ENCODE measurements around the gene AK4.
A peak's percentile ranks its signal among the peaks of the same experiment; 100 is the strongest.
"Not testable (repeated sequence)": the region's sequence is repeated elsewhere in the genome, so short reads cannot be mapped to it uniquely, and the experiment has no call there.

AK4 gene

DNA sequence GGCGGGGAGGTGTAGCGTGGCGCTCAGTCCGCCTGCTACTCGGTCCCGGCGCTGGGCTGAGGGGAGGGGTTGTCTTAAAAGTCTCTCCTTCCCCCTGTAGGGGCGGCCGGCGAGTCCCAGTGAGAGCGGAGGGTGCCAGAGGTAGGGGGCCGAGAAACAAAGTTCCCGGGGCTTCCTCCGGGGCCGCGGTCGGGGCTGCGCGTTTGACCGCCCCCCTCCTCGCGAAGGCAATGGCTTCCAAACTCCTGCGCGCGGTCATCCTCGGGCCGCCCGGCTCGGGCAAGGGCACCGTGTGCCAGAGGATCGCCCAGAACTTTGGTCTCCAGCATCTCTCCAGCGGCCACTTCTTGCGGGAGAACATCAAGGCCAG lies at the start of gene AK4:
Gene AK4, plus strand, starts transcription at position 26 of the 370 bp plus-strand sequence. Its CDS starts 205 bp downstream, at position 231.
- DNase-seq (ENCODE audit: low spot score) = not testable (repeated sequence)

DNA sequence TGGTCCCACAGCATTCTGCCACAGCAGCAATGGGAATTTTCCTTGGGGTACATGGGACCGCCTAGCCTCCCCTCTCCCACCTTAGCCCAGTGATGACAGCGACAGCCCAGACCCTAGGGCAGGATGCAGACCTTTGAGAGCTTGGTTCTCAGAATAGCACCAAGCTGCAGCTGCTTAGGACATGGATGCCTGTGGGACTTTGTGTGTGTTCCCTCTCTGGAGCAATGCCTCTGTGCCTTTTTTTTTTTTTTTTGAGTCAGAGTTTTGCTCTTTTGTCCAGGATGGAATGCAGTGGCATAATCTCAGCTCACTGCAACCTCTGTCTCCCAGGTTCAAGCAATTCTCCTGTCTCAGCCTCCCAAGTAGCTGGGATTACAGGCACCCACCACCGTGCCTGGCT lies 44.2 kb upstream of the AK4 start:
- no peak for DNase-seq (ENCODE audit: low spot score)

- no peak for DNase-seq (ENCODE audit: low spot score)
Measured at GRCh38 chr1:65104854-65105534, 43.0 kb upstream of the AK4 start.

GRCh38 chr1:65105596-65105995 lies 42.4 kb upstream of the AK4 start:
- no peak for DNase-seq (ENCODE audit: low spot score)

- DNase-seq (ENCODE audit: low spot score) = no peak
Measured at GRCh38 chr1:65108025-65108642, 39.9 kb upstream of the AK4 start.

- DNase-seq (ENCODE audit: low spot score) = no peak
Measured at GRCh38 chr1:65109487-65109886, 38.5 kb upstream of the AK4 start.

GRCh38 chr1:65112811-65113210 lies 35.2 kb upstream of the AK4 start:
- no peak for DNase-seq (ENCODE audit: low spot score)

GRCh38 chr1:65113298-65113697 lies 34.7 kb upstream of the AK4 start:
- no peak for DNase-seq (ENCODE audit: low spot score)

- DNase-seq (ENCODE audit: low spot score) = no peak
Measured at GRCh38 chr1:65114322-65114721, 33.7 kb upstream of the AK4 start.

DNA sequence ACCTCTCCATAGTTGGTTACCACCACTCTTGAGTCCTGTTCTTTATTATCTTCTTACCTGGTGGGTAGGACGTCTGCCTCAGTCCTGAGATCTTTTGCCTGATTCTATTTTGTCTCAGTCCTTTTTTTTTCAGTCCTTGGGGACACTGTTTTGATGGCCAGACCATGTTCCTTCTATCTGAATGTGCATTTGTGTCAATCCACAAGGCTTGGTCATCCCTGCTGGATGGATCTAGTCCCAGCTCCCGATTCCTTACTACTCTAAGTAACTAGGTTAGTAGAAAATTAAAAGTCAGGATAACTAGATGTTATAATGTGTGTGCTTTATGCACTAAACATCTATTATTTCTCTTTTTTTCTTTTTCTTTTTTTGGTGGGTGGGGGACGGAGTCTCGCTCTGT lies 28.1 kb upstream of the AK4 start:
- DNase-seq (ENCODE audit: low spot score) = no peak

GRCh38 chr1:65129104-65129503 lies 18.9 kb upstream of the AK4 start:
- not testable (repeated sequence) for DNase-seq (ENCODE audit: low spot score)

DNA sequence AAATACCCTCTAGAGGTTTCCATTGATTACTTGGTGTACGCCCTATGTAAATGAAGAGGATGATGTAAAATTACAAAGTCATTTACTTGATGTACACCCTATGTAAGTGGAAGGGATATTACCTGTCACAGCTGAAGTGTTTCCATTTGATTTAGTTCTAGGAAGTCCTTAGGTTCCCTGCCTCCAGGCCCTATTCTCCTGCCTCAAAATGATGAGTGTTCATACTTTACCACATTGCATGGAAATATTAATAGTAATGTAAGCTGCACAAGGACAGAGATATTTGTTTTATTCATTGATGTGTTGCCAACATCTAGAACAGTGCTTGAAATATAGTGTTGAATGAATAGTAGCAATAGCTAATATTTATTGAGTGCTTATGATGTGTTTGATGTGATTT lies 9.5 kb upstream of the AK4 start:
- DNase-seq (ENCODE audit: low spot score) = no peak

GRCh38 chr1:65139793-65140192 lies 8.2 kb upstream of the AK4 start:
- DNase-seq (ENCODE audit: low spot score) = not testable (repeated sequence)

DNA sequence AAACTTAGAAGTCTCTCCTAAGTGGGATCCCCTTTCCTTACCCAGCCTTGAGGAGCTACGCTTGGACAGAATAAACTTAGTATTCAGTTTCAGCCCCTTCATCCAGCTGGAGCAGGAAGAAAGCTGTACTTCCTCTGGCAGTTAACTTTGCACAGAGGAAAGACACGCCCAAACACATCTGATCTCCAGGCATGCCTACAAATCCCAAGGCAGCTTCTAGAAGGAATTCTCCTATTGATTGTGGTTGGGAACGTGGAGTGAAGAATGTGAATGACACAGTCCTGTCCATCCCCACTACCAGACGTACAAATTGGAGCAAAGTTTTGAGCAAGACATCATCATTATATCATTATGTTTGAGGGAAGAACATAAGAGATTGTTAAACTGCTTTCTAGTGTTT lies 6.6 kb upstream of the AK4 start:
- no peak for DNase-seq (ENCODE audit: low spot score)

DNA sequence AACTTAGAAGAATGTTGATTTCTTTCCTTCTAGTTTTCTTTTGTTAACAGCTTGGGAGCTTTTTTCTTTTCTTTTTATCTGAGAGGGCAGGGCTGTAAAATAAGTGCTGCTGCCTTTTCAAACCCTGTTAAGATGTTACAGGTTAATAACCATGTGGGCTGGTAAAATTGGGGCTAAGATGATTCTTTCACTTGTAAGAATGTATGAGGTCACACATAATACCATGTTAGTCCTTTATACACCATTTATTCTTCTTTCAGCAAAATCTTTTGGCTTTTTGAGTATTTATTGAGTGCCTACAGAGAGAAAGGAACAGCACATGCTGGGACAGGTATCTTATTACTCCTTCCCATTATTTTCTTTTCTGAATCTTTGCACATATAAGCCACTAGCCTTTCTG lies 6.1 kb upstream of the AK4 start:
- DNase-seq (ENCODE audit: low spot score) = no peak

DNA sequence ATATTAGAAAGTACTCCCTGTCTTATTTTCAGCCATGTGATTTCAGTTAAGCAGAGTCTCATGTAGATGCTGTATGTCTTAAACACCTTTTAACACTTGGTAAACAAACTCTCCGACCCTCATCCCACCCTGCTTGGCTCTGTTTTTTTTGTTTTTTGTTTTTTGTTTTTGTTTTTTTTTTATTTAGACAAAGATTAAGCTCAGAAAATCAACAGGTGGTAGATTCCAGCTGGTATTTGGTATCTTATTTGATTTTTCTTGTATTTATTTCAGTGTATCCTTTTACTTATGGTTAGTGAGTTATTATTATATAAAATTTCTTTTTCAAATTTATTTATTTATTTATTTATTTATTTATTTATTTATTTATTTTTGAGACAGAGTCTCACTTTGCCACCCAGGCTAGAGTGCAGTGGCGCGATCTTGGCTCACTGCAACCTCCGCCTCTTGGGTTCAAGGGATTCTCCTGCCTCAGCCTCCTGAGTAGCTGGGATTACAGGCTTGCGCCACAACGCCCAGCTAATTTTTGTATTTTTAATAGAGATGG lies 4.8 kb upstream of the AK4 start:
- DNase-seq (ENCODE audit: low spot score) = not testable (repeated sequence)

DNA sequence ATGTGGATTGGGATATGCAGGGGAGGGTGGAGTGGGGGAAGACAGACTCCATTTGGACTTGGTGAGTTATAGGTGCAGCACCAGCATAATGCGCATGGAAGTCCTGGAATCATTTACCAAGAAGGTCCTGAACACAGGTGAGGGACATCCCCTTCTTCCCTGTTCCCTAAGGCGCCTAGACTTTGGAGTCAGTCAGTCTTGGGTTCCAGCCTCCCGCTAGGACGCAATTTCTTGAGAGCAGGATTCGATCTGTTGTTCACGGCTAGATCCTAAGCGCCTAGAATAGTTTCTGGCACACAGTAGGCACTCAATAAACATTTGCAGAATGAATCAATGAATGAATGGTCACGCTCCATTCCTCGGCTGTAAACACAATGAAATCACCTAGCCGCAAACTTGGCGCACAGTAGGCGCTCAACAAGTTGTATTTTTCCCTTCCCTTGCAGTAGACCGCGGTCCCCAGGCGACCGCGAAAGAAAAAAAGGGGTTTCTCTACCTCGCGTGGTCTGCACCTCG lies 1.0 kb upstream of the AK4 start:
- no peak for DNase-seq (ENCODE audit: low spot score)

- DNase-seq (ENCODE audit: low spot score) = peak; percentile 72
Measured at GRCh38 chr1:65147424-65148177, 402 bp upstream of the AK4 start.

DNA sequence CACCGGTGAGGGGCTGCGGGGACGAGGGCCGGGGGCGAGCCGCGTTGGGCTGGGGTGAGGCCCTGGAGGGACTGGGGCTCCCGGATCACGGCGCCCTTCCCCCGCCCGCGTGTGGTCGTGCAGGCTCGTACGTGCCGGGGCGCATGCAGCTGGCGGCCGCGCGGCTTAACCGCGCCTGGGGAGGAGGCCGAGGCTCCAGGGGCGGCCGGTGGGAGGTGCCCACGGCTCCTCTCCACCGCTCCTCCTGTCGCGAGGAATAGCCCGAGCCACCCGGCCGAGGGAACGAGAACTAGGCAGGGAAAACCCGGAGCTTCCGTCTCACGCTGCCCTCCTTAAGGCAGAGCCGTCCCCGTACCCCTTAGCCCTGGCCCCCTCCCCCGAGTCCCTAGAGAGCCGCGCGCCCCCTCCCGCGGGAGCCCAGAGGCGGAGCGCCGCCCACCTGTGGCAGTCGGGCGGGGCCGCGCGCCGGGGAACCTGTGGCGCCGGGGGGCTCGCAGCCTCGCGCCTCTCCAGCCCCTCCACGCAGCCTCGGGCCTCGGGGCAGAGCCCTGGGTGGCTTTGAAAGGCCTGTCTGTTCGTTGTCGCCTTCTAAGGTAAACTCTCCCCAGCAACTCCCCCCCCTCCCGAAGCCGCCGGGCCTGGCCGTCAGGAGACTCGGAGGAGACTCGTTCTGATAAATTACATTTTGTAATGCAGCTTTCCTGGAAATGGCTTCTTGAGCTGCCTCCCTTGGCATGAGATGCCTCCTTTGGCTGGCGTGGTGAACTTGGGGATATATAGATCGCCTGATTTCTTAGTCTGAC lies 746 bp downstream of the AK4 start:
- DNase-seq (ENCODE audit: low spot score) = peak; percentile 78

GRCh38 chr1:65149351-65150107 lies 1.5 kb downstream of the AK4 start:
- no peak for DNase-seq (ENCODE audit: low spot score)

- no peak for DNase-seq (ENCODE audit: low spot score)
Measured at GRCh38 chr1:65150108-65150463, 2.1 kb downstream of the AK4 start.

Data from left forelimb (tissue), 1 donor.